GM12873 (cell line): Measurements from ENCODE around the gene PPP4C.

Experiments used
- CTCF ChIP-seq: IDR thresholded peaks from 2 replicates; pipeline ENCODE4 v1.5.1; 2012; ENCODE audit warnings: low read depth, mild to moderate bottlenecking, moderate library complexity, low read length, control low read depth; ENCODE audit not compliant: insufficient read depth; ENCODE audit errors: missing control alignments

Gene PPP4C

GRCh38 chr16:30031477-30031918 lies 44.3 kb upstream of the PPP4C start:
- TF ChIP-seq CTCF = no peak

GRCh38 chr16:30032083-30032819 lies 43.5 kb upstream of the PPP4C start:
- peak; percentile 85 for TF ChIP-seq CTCF

- no peak for TF ChIP-seq CTCF
These were observed 42.5 kb upstream of the PPP4C start for GRCh38 chr16:30033270-30033669.

- TF ChIP-seq CTCF = no peak
These were observed 35.6 kb upstream of the PPP4C start for GRCh38 chr16:30040221-30040620.

- TF ChIP-seq CTCF = peak; percentile 27
These were observed 34.0 kb upstream of the PPP4C start for GRCh38 chr16:30041841-30042240.

GRCh38 chr16:30046178-30046577 lies 29.6 kb upstream of the PPP4C start:
- no peak for TF ChIP-seq CTCF

- TF ChIP-seq CTCF = no peak
These were observed 29.2 kb upstream of the PPP4C start for GRCh38 chr16:30046588-30046987.
